22Rv1 (cell line): Measurements from ENCODE around the gene UNC119B.

Source experiments
- CTCF ChIP-seq: fragments of 450-650 bp; IDR thresholded peaks from 2 replicates; pipeline ENCODE4 v1.5.1; 2017; ENCODE audit warnings: mild to moderate bottlenecking
- ZFX ChIP-seq: fragments of 450-650 bp; IDR thresholded peaks from 2 replicates; pipeline ENCODE4 v1.6.1; 2017; ENCODE audit warnings: antibody characterized with exemption, borderline replicate concordance

DNA sequence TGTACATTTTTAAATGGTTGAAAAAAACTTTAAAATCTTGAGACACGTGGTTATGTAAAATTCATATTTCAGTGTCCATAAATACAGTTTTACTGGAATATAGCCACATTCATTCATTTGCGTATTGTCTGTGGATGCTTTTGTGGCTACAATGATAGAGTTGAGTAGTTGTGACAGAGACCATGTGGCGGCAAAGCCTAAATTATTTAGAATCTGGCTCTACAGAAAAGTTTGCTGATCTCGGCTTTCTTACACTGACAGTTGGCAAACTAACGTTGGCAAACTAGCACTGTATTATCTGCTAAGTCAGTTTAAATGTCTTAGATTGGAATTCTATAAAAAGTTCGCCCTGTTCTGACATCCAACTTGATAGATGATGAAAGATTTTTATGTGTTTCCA lies 2.4 kb downstream of the UNC119B start:
- TF ChIP-seq CTCF (no peak), ZFX (no peak)
